GM12878 (cell line): Measurements from ENCODE around the gene SRGAP2C. TPM values are rescaled to one million over a fixed set of nuclear protein-coding genes. Genes with fewer than 3 reads are reported as not detected.
A peak's percentile ranks its signal among the peaks of the same experiment; 100 is the strongest.
"Not testable (repeated sequence)": the region's sequence is repeated elsewhere in the genome, so short reads cannot be mapped to it uniquely, and the experiment has no call there.

Experiments used
- ATAC-seq: fragments of 200-7000 bp; cut with Tn5 transposase; 3 replicates; pipeline ENCODE4 v1.9.1; 2020; ENCODE audit warnings: mild to moderate bottlenecking, moderate library complexity
- BruUV-seq: library from RNA; stranded (reverse); fragments of 400-500 nt; replicated peaks from 2 replicates; lab custom pipeline; 2021; lab: Mats Ljungman, UMichigan
- CTCF ChIA-PET: fragments of 300-600 bp; sonication (Branson Sonifier 250); formaldehyde crosslinking; extraction: SDS; loops from one replicate; lab custom pipeline; 2021; ENCODE audit warnings: inconsistent platforms; lab: Yijun Ruan, JAX
- POLR2A ChIA-PET: fragments of 350-600 bp; formaldehyde crosslinking; extraction: SDS; loops from one replicate; lab custom pipeline; 2021; ENCODE audit warnings: inconsistent platforms; lab: Charles Lee
- RAD21 ChIA-PET: fragments of 300-600 bp; sonication (Branson Sonifier 250); formaldehyde crosslinking; loops from one replicate; lab custom pipeline; 2023; ENCODE audit warnings: antibody characterized with exemption; ENCODE audit not compliant: unreplicated experiment; lab: Charles Lee
- SMC1A ChIA-PET: fragments of 300-600 bp; sonication (Branson Sonifier 250); formaldehyde crosslinking; loops from one replicate; lab custom pipeline; 2023; ENCODE audit not compliant: unreplicated experiment, uncharacterized antibody; lab: Charles Lee
- DNase-seq: peaks from one replicate; pipeline ENCODE4 v3.0.0-alpha.2; 2011; ENCODE audit warnings: low read depth, low spot score
- FAIRE-seq: peaks from 3 replicates; lab custom pipeline; 2011; peaks lifted over from hg19 to GRCh38; lab: Jason Lieb, UNC
- H2AFZ ChIP-seq: 2 replicates; pipeline ENCODE4 v1.6.0; 2011; ENCODE audit warnings: low read depth, low read length, control low read depth; ENCODE audit not compliant: control insufficient read depth
- H3K27ac ChIP-seq: 2 replicates; pipeline ENCODE4 v1.5.1; 2011; ENCODE audit warnings: control low read depth; ENCODE audit not compliant: control insufficient read depth, insufficient read depth
- H3K27me3 ChIP-seq, 2 experiments: replicated peaks in 1 of 2; 2 replicates each; pipeline versions ENCODE4 v1.6.0 to v1.6.1; 2011; ENCODE audit warnings: low read length in 1 of 2; ENCODE audit not compliant: control insufficient read depth in 2 of 2, insufficient read depth in 2 of 2
- H3K36me3 ChIP-seq, 2 experiments: 2 replicates each; pipeline ENCODE4 v1.5.1; 2011; ENCODE audit warnings: low read length in 1 of 2; ENCODE audit not compliant: control insufficient read depth in 2 of 2, insufficient read depth in 2 of 2
- H3K4me1 ChIP-seq: 2 replicates; pipeline ENCODE4 v1.6.1; 2011; ENCODE audit warnings: mild to moderate bottlenecking, low read length, moderate library complexity, mixed read lengths; ENCODE audit not compliant: control insufficient read depth, insufficient read depth
- H3K4me2 ChIP-seq: 2 replicates; pipeline ENCODE4 v1.6.0; 2011; ENCODE audit warnings: control low read depth; ENCODE audit not compliant: control insufficient read depth, insufficient read depth
- H3K4me3 ChIP-seq: fragments of 200-600 bp; sonication (generic); 2 replicates; pipeline ENCODE4 v1.5.1; 2016
- H3K79me2 ChIP-seq: 2 replicates; pipeline ENCODE4 v1.6.0; 2011; ENCODE audit warnings: low read length; ENCODE audit not compliant: control insufficient read depth, insufficient read depth
- H3K9ac ChIP-seq: 2 replicates; pipeline ENCODE4 v1.8.0; 2011; ENCODE audit warnings: low read length, control low read depth, mixed read lengths; ENCODE audit not compliant: control insufficient read depth, insufficient read depth
- H3K9me3 ChIP-seq: replicated peaks from 3 replicates; pipeline ENCODE4 v1.5.1; 2011; ENCODE audit warnings: mild to moderate bottlenecking, low read length; ENCODE audit not compliant: control insufficient read depth, insufficient read depth
- H4K20me1 ChIP-seq: 2 replicates; pipeline ENCODE4 v1.6.0; 2011; ENCODE audit not compliant: control insufficient read depth, insufficient read depth
- WGBS: methylation state at CpG from one replicate; pipeline ENCODE4 v1.1.6; 2016; ENCODE audit warnings: low lambda C conversion rate; ENCODE audit not compliant: insufficient replicate concordance, insufficient coverage; ENCODE audit errors: missing lambda C conversion rate; 5-methylcytosine and 5-hydroxymethylcytosine counted together
- in situ Hi-C: fragments of 300-500 bp; cut with MboI; formaldehyde crosslinking; loops from 9 replicates; pipeline ENCODE4 v1.14.3; 2018; ENCODE audit warnings: mixed read lengths
- intact Hi-C: fragments of 100-400 bp; cut with micrococcal nuclease; formaldehyde crosslinking; loops from one replicate; pipeline ENCODE4 v1.14.2; 2022; ENCODE audit not compliant: unreplicated experiment
- polyA plus RNA-seq, 11 experiments: library from polyadenylated mRNA; depleted of rRNA in 4 of 11; unstranded in 6 of 11; stranded (reverse) in 5 of 11; fragments of >200 nt; fragmentation: Nextera tagmentation in 4 of 11; fragmentation: Illumina TruSeq in 1 of 11; extraction: Ambion mirVana in 4 of 11; extraction: Trizol in 1 of 11; gene quantifications; 1 replicate in 1 of 11; 2 replicates in 10 of 11; pipeline versions ENCODE4 v1.2.1 to v1.2.3, GENCODE V29; 2011 to 2016; ENCODE audit warnings: inconsistent platforms in 2 of 11, missing spikeins in 2 of 11, low read depth in 1 of 11
- total RNA-seq, 4 experiments: library from RNA; depleted of rRNA in 3 of 4; stranded (reverse); fragments of >200 nt in 3 of 4; fragmentation: Illumina TruSeq in 1 of 4; extraction: Trizol in 1 of 4; gene quantifications; 2 replicates each; pipeline versions ENCODE4 v1.2.1 to v1.2.3, GENCODE V29; 2013 to 2021

The SRGAP2C gene
- total and polyA plus RNA-seq, 10 of the 15 experiments (the other 5 are each of a cell fraction or from before 2014, with no cell fraction given), result 0.82 to 7.6 (median 2.3) TPM

GRCh38 chr1:121214544-121215156, 29.9 kb downstream of the SRGAP2C start:
- DNase-seq, POLR2A ChIA-PET, H3K4me3 ChIP-seq, in situ Hi-C loops, SMC1A ChIA-PET, H3K79me2 ChIP-seq, H3K27ac ChIP-seq, RAD21 ChIA-PET, H3K36me3 ChIP-seq, intact Hi-C loops, FAIRE-seq, BruUV-seq, H3K9me3 ChIP-seq, H3K9ac ChIP-seq, H3K4me1 ChIP-seq, H4K20me1 ChIP-seq, H3K4me2 ChIP-seq, H3K27me3 ChIP-seq, H2AFZ ChIP-seq, CTCF ChIA-PET: not testable (repeated sequence)
- peak; percentile 68 for ATAC-seq
- WGBS, result no CpG with 5 or more reads among the region's 5 CpGs

DNA sequence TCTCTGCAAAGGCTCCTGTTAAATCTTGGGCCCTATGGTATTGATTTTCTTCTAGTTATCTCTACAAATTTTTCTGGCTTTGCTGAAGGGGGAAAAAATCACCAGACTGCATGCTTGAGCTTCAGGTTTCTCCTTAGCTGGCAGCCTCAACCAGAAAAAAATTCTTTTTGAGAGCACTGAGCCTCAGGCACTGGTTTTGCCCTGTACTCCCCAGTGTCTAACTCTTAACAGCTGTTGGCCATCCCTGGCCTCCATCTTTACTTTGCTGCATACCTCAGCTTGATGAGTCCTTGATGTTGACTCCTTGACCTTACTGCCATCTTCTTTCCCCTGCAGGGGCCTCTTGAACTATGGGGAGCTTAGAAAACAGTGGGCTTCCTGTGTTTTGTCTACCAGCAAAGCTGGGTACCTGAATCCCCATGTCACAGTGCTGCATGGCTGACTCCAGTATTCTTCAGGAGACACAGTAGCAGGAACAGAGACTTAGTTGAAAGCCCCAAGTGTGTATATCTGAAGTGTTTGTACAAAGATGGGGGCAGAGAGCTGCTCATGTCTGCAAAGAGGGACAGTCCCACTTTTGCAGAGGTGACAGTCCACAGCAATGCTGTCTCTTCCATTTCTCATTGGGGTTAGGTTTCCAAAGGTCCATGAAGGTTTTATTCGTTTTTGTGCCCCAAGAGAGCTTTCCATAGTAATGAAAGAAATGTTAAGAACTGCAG, 31.1 kb downstream of the SRGAP2C start:
- in situ Hi-C loops, H3K27me3 ChIP-seq, H3K9me3 ChIP-seq, intact Hi-C loops, CTCF ChIA-PET, FAIRE-seq, RAD21 ChIA-PET, H3K4me1 ChIP-seq, H3K36me3 ChIP-seq, H3K79me2 ChIP-seq, BruUV-seq, H3K27ac ChIP-seq, H3K4me3 ChIP-seq, H2AFZ ChIP-seq, DNase-seq, ATAC-seq, H3K9ac ChIP-seq, SMC1A ChIA-PET, POLR2A ChIA-PET, H3K4me2 ChIP-seq, H4K20me1 ChIP-seq: not testable (repeated sequence)
- WGBS, result 0% methylated on average over 1 of the region's 1 CpG

DNA sequence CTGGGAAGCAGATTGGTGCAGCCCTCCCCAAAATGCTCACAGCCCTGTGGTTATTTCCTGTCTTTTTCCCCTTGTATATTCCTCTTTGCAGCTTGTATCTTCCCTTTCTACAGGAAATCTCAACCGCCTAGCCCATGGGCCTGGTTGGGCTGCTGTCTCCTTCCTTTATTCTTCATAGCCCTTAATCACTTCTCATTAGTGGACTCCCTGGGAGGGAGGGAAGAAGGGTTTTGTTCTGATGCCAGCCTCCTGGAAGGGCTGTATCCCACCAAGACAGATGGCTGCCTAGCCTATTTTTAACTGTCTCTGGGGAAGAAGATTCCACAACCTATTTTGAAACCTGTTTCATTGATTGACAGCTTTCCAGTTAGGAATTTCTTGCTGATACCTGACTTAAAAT, 31.9 kb downstream of the SRGAP2C start:
- H4K20me1 ChIP-seq, BruUV-seq, CTCF ChIA-PET, H3K36me3 ChIP-seq, RAD21 ChIA-PET, in situ Hi-C loops, H3K4me3 ChIP-seq, H3K9me3 ChIP-seq, H3K9ac ChIP-seq, ATAC-seq, H3K4me1 ChIP-seq, H3K27me3 ChIP-seq, H3K4me2 ChIP-seq, POLR2A ChIA-PET, H2AFZ ChIP-seq, DNase-seq, intact Hi-C loops, FAIRE-seq, H3K27ac ChIP-seq, H3K79me2 ChIP-seq, SMC1A ChIA-PET: not testable (repeated sequence)
- no CpG with 5 or more reads among the region's 1 CpG for WGBS
